ENCODE data around the gene SIK1.
"Not testable (repeated sequence)": the region's sequence is repeated elsewhere in the genome, so short reads cannot be mapped to it uniquely, and the experiment has no call there.

The SIK1 gene

GRCh38 chr21:43440835-43441727 is 14.2 kb upstream of the SIK1 start:
- DNase-seq (ENCODE audit: extremely low read depth in 1 of 2, low read depth in 1 of 2) = not testable (repeated sequence)

- not testable (repeated sequence) for DNase-seq (ENCODE audit: extremely low read depth in 1 of 2, low read depth in 1 of 2)
These were observed 12.6 kb upstream of the SIK1 start for GRCh38 chr21:43439316-43440075.

- not testable (repeated sequence) for DNase-seq (ENCODE audit: extremely low read depth in 1 of 2, low read depth in 1 of 2)
These were observed 9.3 kb upstream of the SIK1 start for GRCh38 chr21:43436272-43436671.

DNA sequence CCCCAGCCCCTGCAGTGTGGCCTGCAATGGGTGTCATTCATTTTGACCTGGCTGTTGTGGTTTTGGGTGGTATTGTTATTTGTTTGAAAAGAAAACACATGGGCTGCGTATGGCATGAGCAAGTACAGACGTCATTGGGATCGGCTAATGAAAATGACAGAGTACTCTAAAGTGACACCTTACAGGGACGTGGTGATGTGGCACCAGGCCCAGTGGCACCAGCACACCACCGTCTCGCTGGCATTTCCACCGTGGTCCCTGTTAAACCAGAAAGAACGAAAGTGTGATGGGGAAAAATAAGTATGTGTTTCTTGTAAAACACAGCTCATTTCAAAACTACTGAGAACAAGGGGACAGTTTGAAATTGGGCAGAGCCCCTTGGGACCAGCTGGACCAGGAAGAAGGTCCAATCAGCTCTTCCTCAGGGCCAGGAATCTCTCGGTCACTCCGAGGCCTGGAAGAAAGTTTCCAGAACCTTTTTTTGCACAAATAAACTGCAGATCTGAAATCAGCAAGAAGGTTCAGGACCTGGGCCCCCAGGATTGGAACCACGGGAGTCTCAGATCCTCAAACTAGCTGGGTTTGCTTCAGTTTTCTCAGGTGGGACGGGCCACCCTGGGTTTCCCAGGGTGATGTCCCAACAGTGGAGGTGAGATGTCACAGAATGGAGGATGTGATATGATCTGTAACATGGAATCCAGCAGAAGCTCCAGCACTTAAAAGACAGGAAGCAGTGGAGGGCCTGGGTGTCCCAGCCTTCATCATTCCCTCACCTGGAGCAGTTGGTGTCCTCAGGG is 6.6 kb upstream of the SIK1 start:
- not testable (repeated sequence) for DNase-seq (ENCODE audit: extremely low read depth in 1 of 2, low read depth in 1 of 2)

- DNase-seq (ENCODE audit: extremely low read depth in 1 of 2, low read depth in 1 of 2) = not testable (repeated sequence)
These were observed 4.0 kb upstream of the SIK1 start for GRCh38 chr21:43430830-43431416.

- not testable (repeated sequence) for DNase-seq (ENCODE audit: extremely low read depth in 1 of 2, low read depth in 1 of 2)
These were observed 2.0 kb upstream of the SIK1 start for GRCh38 chr21:43428964-43429363.

DNA sequence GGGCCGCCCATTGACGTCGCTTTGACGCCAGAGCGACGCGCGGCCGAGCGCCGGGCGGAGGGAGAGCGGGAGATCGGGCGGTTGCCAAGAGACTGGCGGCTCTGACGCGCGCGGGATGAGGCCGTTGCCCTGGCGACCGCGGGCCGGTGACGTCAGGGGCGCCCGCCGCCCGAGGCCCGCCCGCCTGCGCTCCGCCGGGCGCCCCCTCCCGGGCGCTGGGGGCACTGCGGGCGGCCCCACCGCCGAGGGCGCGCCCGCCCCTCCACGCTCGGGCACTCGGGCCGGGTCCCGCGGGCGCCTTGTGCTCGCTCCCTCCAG is 270 bp upstream of the SIK1 start:
- DNase-seq (ENCODE audit: extremely low read depth in 1 of 2, low read depth in 1 of 2) = not testable (repeated sequence)

GRCh38 chr21:43426004-43426403 is 927 bp downstream of the SIK1 start:
- not testable (repeated sequence) for DNase-seq (ENCODE audit: extremely low read depth in 1 of 2, low read depth in 1 of 2)

- DNase-seq (ENCODE audit: extremely low read depth in 1 of 2, low read depth in 1 of 2) = not testable (repeated sequence)
These were observed 7.5 kb downstream of the SIK1 start for GRCh38 chr21:43419475-43419874.

- DNase-seq (ENCODE audit: extremely low read depth in 1 of 2, low read depth in 1 of 2) = not testable (repeated sequence)
These were observed 12.4 kb downstream of the SIK1 start for GRCh38 chr21:43414576-43414975.

GRCh38 chr21:43412020-43412788 is 14.7 kb downstream of the SIK1 start:
- DNase-seq (ENCODE audit: extremely low read depth in 1 of 2, low read depth in 1 of 2) = not testable (repeated sequence)

DNA sequence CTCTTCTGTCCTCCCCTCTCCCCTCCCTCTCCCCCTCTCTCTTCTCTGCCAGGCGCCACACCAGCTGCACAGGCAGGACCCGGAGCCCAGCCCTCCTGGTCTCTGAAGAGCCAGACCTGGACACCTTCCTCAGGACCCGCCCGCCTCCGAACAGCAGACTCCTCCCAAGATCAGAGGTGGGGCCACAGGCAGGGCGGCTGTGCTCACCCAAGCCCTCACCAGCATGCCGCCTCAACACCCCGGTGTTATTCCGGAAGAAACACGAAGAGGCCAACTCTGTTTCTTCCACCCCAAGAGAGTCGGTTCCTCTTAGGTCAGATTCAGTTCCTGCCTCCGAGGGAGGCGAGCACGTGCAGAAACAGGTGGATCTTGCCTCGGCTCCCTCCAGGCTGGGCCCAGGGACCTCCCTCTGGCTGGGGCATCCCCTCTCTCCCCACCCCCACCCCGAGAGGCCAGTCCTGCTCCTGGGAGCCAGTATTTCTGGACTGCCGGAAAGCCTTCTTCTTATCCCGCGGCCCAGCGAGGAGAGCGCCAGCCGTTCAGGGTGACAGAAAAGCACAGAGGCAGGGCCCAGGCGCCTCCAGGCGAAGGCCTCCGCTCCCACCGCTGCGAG is 16.4 kb downstream of the SIK1 start:
- not testable (repeated sequence) for DNase-seq (ENCODE audit: extremely low read depth in 1 of 2, low read depth in 1 of 2)

DNA sequence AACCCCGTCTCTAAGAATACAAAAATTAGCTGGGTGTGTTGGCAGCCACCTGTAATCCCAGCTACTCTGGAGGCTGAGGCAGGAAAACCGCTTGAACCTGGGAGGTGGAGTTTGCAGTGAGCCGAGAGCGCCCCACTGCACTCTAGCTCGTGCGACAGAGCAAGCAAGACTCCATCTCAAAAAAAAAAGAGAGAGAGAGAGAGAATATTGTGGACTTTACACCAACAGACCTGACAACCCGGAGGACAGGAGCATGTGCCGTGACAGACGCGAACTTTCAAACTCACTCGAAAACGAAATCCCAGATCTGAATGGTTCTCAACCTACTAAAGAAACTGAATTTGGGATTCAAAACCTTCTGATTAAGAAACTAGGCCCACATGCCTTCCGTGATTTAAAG is 19.8 kb downstream of the SIK1 start:
- not testable (repeated sequence) for DNase-seq (ENCODE audit: extremely low read depth in 1 of 2, low read depth in 1 of 2)

GRCh38 chr21:43404450-43404849 is 22.5 kb downstream of the SIK1 start:
- not testable (repeated sequence) for DNase-seq (ENCODE audit: extremely low read depth in 1 of 2, low read depth in 1 of 2)

DNA sequence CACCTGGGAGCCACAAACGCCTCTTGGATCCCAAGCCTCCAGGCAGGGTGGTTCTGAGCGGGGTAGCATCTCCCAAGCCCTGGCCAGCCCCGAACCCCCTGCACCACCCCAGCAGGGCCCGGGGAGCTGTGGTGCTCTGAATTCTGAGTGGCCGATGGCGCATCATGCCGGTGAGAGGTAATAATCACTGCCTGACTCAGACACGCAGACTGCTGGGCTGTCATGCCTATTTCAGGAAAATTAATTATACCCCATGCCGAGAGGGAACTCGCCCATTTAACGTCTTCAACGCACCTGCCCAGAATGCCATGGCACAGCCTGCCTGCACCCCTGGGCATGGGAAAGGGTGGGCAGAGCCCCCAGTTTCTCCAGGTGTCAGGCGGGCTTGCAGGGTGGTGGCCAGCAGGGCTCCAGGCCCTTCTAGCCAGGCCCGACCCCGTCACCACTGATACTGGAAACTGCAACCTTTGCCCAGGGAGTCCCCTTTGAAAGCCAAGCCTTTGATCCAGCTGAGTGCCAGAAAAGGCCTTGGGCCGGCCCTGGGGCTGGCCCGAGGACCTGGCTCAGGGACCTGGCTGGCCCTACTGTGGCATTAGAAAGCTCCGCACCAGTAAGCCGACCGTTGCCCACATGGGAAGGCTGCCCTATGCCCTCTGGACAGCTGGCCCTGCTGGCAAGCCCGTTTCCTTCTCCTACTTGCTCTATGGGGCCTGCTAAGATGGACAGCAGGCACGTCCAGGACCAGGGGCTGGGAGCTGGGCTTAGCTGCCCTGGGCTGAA is 23.1 kb downstream of the SIK1 start:
- not testable (repeated sequence) for DNase-seq (ENCODE audit: extremely low read depth in 1 of 2, low read depth in 1 of 2)

- DNase-seq (ENCODE audit: extremely low read depth in 1 of 2, low read depth in 1 of 2) = not testable (repeated sequence)
These were observed 25.8 kb downstream of the SIK1 start for GRCh38 chr21:43401125-43401524.

GRCh38 chr21:43399595-43400015 is 27.3 kb downstream of the SIK1 start:
- not testable (repeated sequence) for DNase-seq (ENCODE audit: extremely low read depth in 1 of 2, low read depth in 1 of 2)

DNA sequence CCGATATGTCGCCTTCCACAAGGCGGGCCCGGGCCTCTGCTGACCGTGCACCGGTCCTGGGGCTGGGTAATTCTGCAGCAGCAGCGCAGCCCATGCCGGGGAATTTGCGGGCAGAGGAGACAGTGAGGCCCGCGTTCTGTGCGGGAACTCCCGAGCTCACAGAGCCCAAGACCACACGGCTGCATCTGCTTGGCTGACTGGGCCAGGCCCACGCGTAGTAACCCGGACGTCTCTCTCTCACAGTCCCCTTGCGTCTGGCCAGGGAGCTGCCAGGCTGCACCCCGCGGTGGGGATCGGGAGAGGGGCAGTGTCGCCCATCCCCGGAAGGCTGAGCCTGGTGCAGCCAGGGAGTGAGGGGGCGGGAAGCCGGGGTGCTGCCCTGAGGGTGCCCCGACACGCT is 27.8 kb downstream of the SIK1 start:
- DNase-seq (ENCODE audit: extremely low read depth in 1 of 2, low read depth in 1 of 2) = not testable (repeated sequence)

DNA sequence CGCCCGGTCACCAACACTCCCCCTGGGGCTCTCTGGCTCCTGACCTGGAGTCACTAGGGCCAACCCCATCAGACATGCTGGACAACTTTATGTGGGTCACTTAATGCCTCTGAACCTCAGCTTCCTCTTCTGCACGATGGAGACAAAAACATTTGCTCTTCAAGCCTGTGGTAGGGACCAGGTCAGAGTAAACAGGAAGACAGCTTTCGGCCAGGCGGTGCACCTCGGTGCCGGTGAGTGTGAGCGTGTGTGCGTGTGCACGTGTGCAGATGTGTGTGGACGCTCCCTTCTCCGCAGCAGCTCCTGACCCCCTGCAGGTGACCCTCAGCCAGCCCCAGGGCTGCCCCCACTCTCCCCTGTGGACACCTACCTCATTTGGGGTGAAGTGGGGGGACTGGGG is 28.4 kb downstream of the SIK1 start:
- DNase-seq (ENCODE audit: extremely low read depth in 1 of 2, low read depth in 1 of 2) = not testable (repeated sequence)
